Neural progenitor cell (in vitro differentiated cells): Measurements from ENCODE around the gene DTX3L.

Experiments used
- EZH2 ChIP-seq: fragments of 200-600 bp; sonication (generic); IDR thresholded peaks from 2 replicates; pipeline ENCODE4 v1.6.1; 2017; ENCODE audit warnings: antibody characterized with exemption, mild to moderate bottlenecking, moderate library complexity
- TF ChIP-seq, protein P1 (sequence below): fragments of 200-600 bp; sonication (generic); IDR thresholded peaks from 2 replicates; pipeline ENCODE4 v1.5.1; 2017; ENCODE audit warnings: antibody characterized with exemption, mild to moderate bottlenecking

DNA sequence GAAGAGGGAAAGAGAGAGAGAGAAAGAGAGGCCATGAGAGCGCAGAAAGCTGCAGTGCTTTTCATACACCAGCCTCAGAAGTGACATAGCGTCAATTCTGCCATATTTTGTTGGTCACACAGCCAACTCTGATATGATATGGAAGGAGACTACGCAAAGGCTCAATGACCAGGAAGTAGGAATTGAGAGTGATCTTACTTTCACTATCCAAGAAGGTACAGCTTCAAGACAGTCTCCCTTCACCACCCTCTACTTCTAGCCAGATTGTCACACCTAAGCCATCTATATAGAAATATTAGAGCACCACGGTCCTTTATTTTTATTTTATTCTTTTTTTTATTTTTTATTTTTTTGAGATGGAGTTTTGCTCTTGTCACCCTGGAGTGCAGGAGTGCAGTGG is 34.4 kb downstream of the DTX3L start:
- TF ChIP-seq, protein P1, sequence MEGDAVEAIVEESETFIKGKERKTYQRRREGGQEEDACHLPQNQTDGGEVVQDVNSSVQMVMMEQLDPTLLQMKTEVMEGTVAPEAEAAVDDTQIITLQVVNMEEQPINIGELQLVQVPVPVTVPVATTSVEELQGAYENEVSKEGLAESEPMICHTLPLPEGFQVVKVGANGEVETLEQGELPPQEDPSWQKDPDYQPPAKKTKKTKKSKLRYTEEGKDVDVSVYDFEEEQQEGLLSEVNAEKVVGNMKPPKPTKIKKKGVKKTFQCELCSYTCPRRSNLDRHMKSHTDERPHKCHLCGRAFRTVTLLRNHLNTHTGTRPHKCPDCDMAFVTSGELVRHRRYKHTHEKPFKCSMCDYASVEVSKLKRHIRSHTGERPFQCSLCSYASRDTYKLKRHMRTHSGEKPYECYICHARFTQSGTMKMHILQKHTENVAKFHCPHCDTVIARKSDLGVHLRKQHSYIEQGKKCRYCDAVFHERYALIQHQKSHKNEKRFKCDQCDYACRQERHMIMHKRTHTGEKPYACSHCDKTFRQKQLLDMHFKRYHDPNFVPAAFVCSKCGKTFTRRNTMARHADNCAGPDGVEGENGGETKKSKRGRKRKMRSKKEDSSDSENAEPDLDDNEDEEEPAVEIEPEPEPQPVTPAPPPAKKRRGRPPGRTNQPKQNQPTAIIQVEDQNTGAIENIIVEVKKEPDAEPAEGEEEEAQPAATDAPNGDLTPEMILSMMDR = no peak
- TF ChIP-seq EZH2 = no peak
